IPS-20b (cell line): Measurements from ENCODE around the gene ISM1.

ENCODE experiments used
- H3K27ac ChIP-seq: one replicate; pipeline ENCODE4 v1.5.1; 2013; ENCODE audit warnings: low read length
- H3K27me3 ChIP-seq: 2 replicates; pipeline ENCODE4 v1.6.1; 2013; ENCODE audit warnings: mild to moderate bottlenecking, low read length, inconsistent platforms; ENCODE audit not compliant: insufficient read depth
- H3K36me3 ChIP-seq: 2 replicates; pipeline ENCODE4 v1.6.1; 2013; ENCODE audit warnings: low read depth, mild to moderate bottlenecking, inconsistent platforms, low read length, moderate library complexity; ENCODE audit not compliant: insufficient read depth
- H3K4me1 ChIP-seq: 2 replicates; pipeline ENCODE4 v1.6.1; 2013; ENCODE audit warnings: mild to moderate bottlenecking, control low read depth, inconsistent platforms, low read length, moderate library complexity; ENCODE audit not compliant: insufficient read depth
- H3K4me3 ChIP-seq: 2 replicates; pipeline ENCODE4 v1.5.1; 2013; ENCODE audit warnings: mild to moderate bottlenecking, low read length, inconsistent platforms
- H3K9ac ChIP-seq: 2 replicates; pipeline ENCODE4 v1.6.1; 2013; ENCODE audit warnings: low read depth, mild to moderate bottlenecking, inconsistent platforms, low read length, moderate library complexity
- H3K9me3 ChIP-seq: 2 replicates; pipeline ENCODE4 v1.6.1; 2013; ENCODE audit warnings: mild to moderate bottlenecking, low read depth, low read length, inconsistent platforms; ENCODE audit not compliant: insufficient read depth

The ISM1 gene

GRCh38 chr20:13205848-13206434 is 15.1 kb upstream of the ISM1 start:
- no peak overlapping the region for H3K4me3 ChIP-seq
- no peaks in the 10 kb centered on the region for H3K9me3 ChIP-seq
- no peaks in the 10 kb centered on the region; the same call in 1 of the 2 replicates for H3K4me1 ChIP-seq
- H3K27ac ChIP-seq, result no peak overlapping the region
- H3K27me3 ChIP-seq, result no peaks in the 10 kb centered on the region
- H3K36me3 ChIP-seq, result no peaks in the 10 kb centered on the region
- no peak overlapping the region for H3K9ac ChIP-seq

- Histone ChIP-seq H3K9me3 (no peaks in the 10 kb centered on the region), H3K36me3 (no peaks in the 10 kb centered on the region), H3K4me3 (no peak overlapping the region), H3K4me1 (no peaks in the 10 kb centered on the region), H3K27me3 (no peaks in the 10 kb centered on the region), H3K27ac (no peak overlapping the region), H3K9ac (no peak overlapping the region)
Measured at GRCh38 chr20:13207016-13207415, 14.1 kb upstream of the ISM1 start.

GRCh38 chr20:13211956-13212618 is 9.0 kb upstream of the ISM1 start:
- no peak overlapping the region for H3K27ac ChIP-seq
- H3K36me3 ChIP-seq, result no peaks in the 10 kb centered on the region
- H3K27me3 ChIP-seq, result peaks cover 36% of the 10 kb centered on the region
- H3K9me3 ChIP-seq, result no peaks in the 10 kb centered on the region
- H3K9ac ChIP-seq, result no peak overlapping the region
- H3K4me1 ChIP-seq, result no peaks in the 10 kb centered on the region
- no peak overlapping the region for H3K4me3 ChIP-seq

- Histone ChIP-seq H3K9me3 (no peaks in the 10 kb centered on the region), H3K4me1 (no peaks in the 10 kb centered on the region), H3K36me3 (no peaks in the 10 kb centered on the region), H3K27ac (no peak overlapping the region), H3K27me3 (peaks cover 43% of the 10 kb centered on the region), H3K4me3 (no peak overlapping the region), H3K9ac (no peak overlapping the region)
Measured at GRCh38 chr20:13212750-13213149, 8.3 kb upstream of the ISM1 start.

- no peak overlapping the region for H3K9ac ChIP-seq
- no peak overlapping the region for H3K4me3 ChIP-seq
- no peaks in the 10 kb centered on the region for H3K36me3 ChIP-seq
- no peaks in the 10 kb centered on the region for H3K4me1 ChIP-seq
- no peaks in the 10 kb centered on the region for H3K9me3 ChIP-seq
- peaks cover 49% of the 10 kb centered on the region for H3K27me3 ChIP-seq
- H3K27ac ChIP-seq, result no peak overlapping the region
Measured at GRCh38 chr20:13213335-13213734, 7.7 kb upstream of the ISM1 start.

GRCh38 chr20:13216533-13216932 is 4.5 kb upstream of the ISM1 start:
- H3K4me3 ChIP-seq, result no peak overlapping the region
- H3K36me3 ChIP-seq, result no peaks in the 10 kb centered on the region
- peaks cover 8% of the 10 kb centered on the region; the same call in 1 of the 2 replicates for H3K4me1 ChIP-seq
- H3K27ac ChIP-seq, result no peak overlapping the region
- no peak overlapping the region for H3K9ac ChIP-seq
- H3K9me3 ChIP-seq, result no peaks in the 10 kb centered on the region
- H3K27me3 ChIP-seq, result peaks cover 75% of the 10 kb centered on the region

- no peaks in the 10 kb centered on the region for H3K9me3 ChIP-seq
- 0 out of 2 replicates have a peak overlapping the region, but pooled peaks have one; percentile 23 for H3K9ac ChIP-seq
- peaks cover 8% of the 10 kb centered on the region; the same call in 1 of the 2 replicates for H3K4me1 ChIP-seq
- H3K27me3 ChIP-seq, result peaks cover 91% of the 10 kb centered on the region
- no peaks in the 10 kb centered on the region for H3K36me3 ChIP-seq
- no peak overlapping the region for H3K27ac ChIP-seq
- H3K4me3 ChIP-seq, result peak overlapping the region; percentile 80
Measured at GRCh38 chr20:13219327-13220193, 1.5 kb upstream of the ISM1 start.

- Histone ChIP-seq H3K4me3 (peak overlapping the region; percentile 80), H3K4me1 (peaks cover 8% of the 10 kb centered on the region; the same call in 1 of the 2 replicates), H3K9ac (no peak overlapping the region), H3K36me3 (no peaks in the 10 kb centered on the region), H3K27ac (no peak overlapping the region), H3K27me3 (peaks cover 85% of the 10 kb centered on the region), H3K9me3 (no peaks in the 10 kb centered on the region)
Measured at GRCh38 chr20:13220194-13220903, 725 bp upstream of the ISM1 start.

- peaks cover 8% of the 10 kb centered on the region; the same call in 1 of the 2 replicates for H3K4me1 ChIP-seq
- no peaks in the 10 kb centered on the region for H3K9me3 ChIP-seq
- H3K4me3 ChIP-seq, result peak overlapping the region; percentile 80; the same call in 1 of the 2 replicates
- H3K9ac ChIP-seq, result no peak overlapping the region
- H3K27ac ChIP-seq, result no peak overlapping the region
- H3K27me3 ChIP-seq, result peaks cover 76% of the 10 kb centered on the region
- H3K36me3 ChIP-seq, result no peaks in the 10 kb centered on the region
Measured at GRCh38 chr20:13221313-13221672, 219 bp downstream of the ISM1 start.

- Histone ChIP-seq H3K27me3 (peaks cover 71% of the 10 kb centered on the region), H3K36me3 (no peaks in the 10 kb centered on the region), H3K9ac (no peak overlapping the region), H3K4me1 (peaks cover 8% of the 10 kb centered on the region; the same call in 1 of the 2 replicates), H3K4me3 (peak overlapping the region; percentile 81), H3K9me3 (peaks cover 4% of the 10 kb centered on the region; the same call in 1 of the 2 replicates), H3K27ac (no peak overlapping the region)
Measured at GRCh38 chr20:13221673-13222318, 722 bp downstream of the ISM1 start.

- H3K36me3 ChIP-seq, result no peaks in the 10 kb centered on the region
Measured at GRCh38 chr20:13222319-13222716, 1.2 kb downstream of the ISM1 start.

More at GRCh38 chr20:13222319-13222716, 1.2 kb downstream of the ISM1 start:
- H3K9me3 ChIP-seq, result peaks cover 4% of the 10 kb centered on the region; the same call in 1 of the 2 replicates
- peak overlapping the region; percentile 81 for H3K4me3 ChIP-seq
- peaks cover 66% of the 10 kb centered on the region for H3K27me3 ChIP-seq
- no peak overlapping the region for H3K9ac ChIP-seq
- H3K27ac ChIP-seq, result no peak overlapping the region
- peaks cover 8% of the 10 kb centered on the region; the same call in 1 of the 2 replicates for H3K4me1 ChIP-seq
